BJ (cell line): Measurements from ENCODE around the gene RNF13. TPM values are rescaled to one million over a fixed set of nuclear protein-coding genes. Genes with fewer than 3 reads are reported as not detected.
A peak's percentile ranks its signal among the peaks of the same experiment; 100 is the strongest.
"Not testable (repeated sequence)": the region's sequence is repeated elsewhere in the genome, so short reads cannot be mapped to it uniquely, and the experiment has no call there.

Experiments
- CTCF ChIA-PET: fragments of 350-600 bp; formaldehyde crosslinking; extraction: SDS; loops from one replicate; lab custom pipeline; 2021; ENCODE audit warnings: antibody characterized with exemption, inconsistent platforms; lab: Yijun Ruan, JAX
- POLR2A ChIA-PET: fragments of 300-600 bp; sonication (Branson Sonifier 250); formaldehyde crosslinking; extraction: SDS; loops from one replicate; lab custom pipeline; 2021; ENCODE audit warnings: antibody characterized with exemption; lab: Charles Lee
- DNase-seq: peaks from one replicate; pipeline ENCODE4 v3.0.0-alpha.2; 2011; ENCODE audit warnings: low read depth
- H3K27me3 ChIP-seq: 2 replicates; pipeline ENCODE4 v1.6.0; 2011; ENCODE audit warnings: low read length; ENCODE audit not compliant: control insufficient read depth, insufficient read depth
- H3K36me3 ChIP-seq: 2 replicates; pipeline ENCODE4 v1.5.1; 2011; ENCODE audit warnings: low read length; ENCODE audit not compliant: control insufficient read depth, insufficient read depth
- H3K4me3 ChIP-seq: 2 replicates; pipeline ENCODE4 v1.5.1; 2011; ENCODE audit warnings: low read depth, mild to moderate bottlenecking, control low read depth, low read length
- CTCF ChIP-seq: IDR thresholded peaks from 2 replicates; pipeline ENCODE4 v1.5.1; 2011; ENCODE audit warnings: low read depth, mild to moderate bottlenecking, control low read depth, inconsistent platforms, low read length, moderate library complexity; ENCODE audit not compliant: insufficient read depth
- polyA plus RNA-seq: library from polyadenylated mRNA; depleted of rRNA; stranded (reverse); fragments of >200 nt; gene quantifications from 2 replicates; pipeline ENCODE4 v1.2.3, GENCODE V29; 2011

Gene RNF13
- polyA plus RNA-seq, 1 experiment = 30.7 TPM

GRCh38 chr3:149879872-149880271 lies 66.9 kb downstream of the RNF13 start:
- peak; percentile 67 for TF ChIP-seq CTCF
- DNase-seq = peak; percentile 19
- H3K36me3 ChIP-seq = no peaks in the 10 kb centered on the region
- H3K4me3 ChIP-seq = no peak overlapping the region
- ChIA-PET POLR2A (no interaction called here), CTCF (interaction anchor here (0.5 to 1.9 kb wide), 24 partner anchors 10 to 665 kb away, joined by 3 to 22 read pairs (median 4); partner anchors contain the start of gene RNF13)
- no peaks in the 10 kb centered on the region for H3K27me3 ChIP-seq

GRCh38 chr3:149881879-149882278 lies 68.9 kb downstream of the RNF13 start:
- ChIA-PET CTCF (interaction anchor here (0.9 to 1.1 kb wide), 2 partner anchors 9 to 475 kb away, joined by 3 read pairs; no protein-coding TSS in a partner anchor), POLR2A (no interaction called here)
- no peak for TF ChIP-seq CTCF
- Histone ChIP-seq H3K27me3 (no peaks in the 10 kb centered on the region), H3K36me3 (no peaks in the 10 kb centered on the region), H3K4me3 (no peak overlapping the region)
- no peak for DNase-seq

- H3K4me3 ChIP-seq = no peak overlapping the region
- H3K27me3 ChIP-seq = no peaks in the 10 kb centered on the region
- no peaks in the 10 kb centered on the region; the same call in 1 of the 2 replicates for H3K36me3 ChIP-seq
- ChIA-PET POLR2A (no interaction called here), CTCF (interaction anchor here (1.1 to 1.4 kb wide), 3 partner anchors 17 to 221 kb away, joined by 3 to 4 read pairs (median 3); no protein-coding TSS in a partner anchor)
- DNase-seq = no peak
- no peak for TF ChIP-seq CTCF
Observed at GRCh38 chr3:149883134-149883533, 70.1 kb downstream of the RNF13 start.

GRCh38 chr3:149883860-149884259 lies 70.8 kb downstream of the RNF13 start:
- H3K27me3 ChIP-seq, H3K4me3 ChIP-seq, H3K36me3 ChIP-seq, DNase-seq, POLR2A ChIA-PET: not testable (repeated sequence)
- CTCF ChIA-PET = interaction anchor here (1.2 to 1.4 kb wide), 2 partner anchors 16 to 118 kb away, joined by 3 read pairs; no protein-coding TSS in a partner anchor

- CTCF ChIA-PET, H3K27me3 ChIP-seq, DNase-seq, H3K4me3 ChIP-seq, H3K36me3 ChIP-seq, POLR2A ChIA-PET: not testable (repeated sequence)
Observed at GRCh38 chr3:149884848-149885247, 71.8 kb downstream of the RNF13 start.

- CTCF ChIA-PET = no interaction called here
Observed at GRCh38 chr3:149886957-149887356, 73.9 kb downstream of the RNF13 start.

More at GRCh38 chr3:149886957-149887356, 73.9 kb downstream of the RNF13 start:
- DNase-seq = no peak
- no peaks in the 10 kb centered on the region for H3K27me3 ChIP-seq
- POLR2A ChIA-PET = no interaction called here
- no peak overlapping the region for H3K4me3 ChIP-seq
- H3K36me3 ChIP-seq = no peaks in the 10 kb centered on the region; the same call in 1 of the 2 replicates
- no peak for TF ChIP-seq CTCF
